GM12872 (cell line): Measurements from ENCODE around the gene SARM1.

Experiments
- TF ChIP-seq, protein P1 (sequence below): IDR thresholded peaks from 3 replicates; pipeline ENCODE4 v1.5.1; 2011; ENCODE audit warnings: low read depth, mild to moderate bottlenecking, low read length, moderate library complexity; ENCODE audit not compliant: insufficient read depth

Gene SARM1

DNA sequence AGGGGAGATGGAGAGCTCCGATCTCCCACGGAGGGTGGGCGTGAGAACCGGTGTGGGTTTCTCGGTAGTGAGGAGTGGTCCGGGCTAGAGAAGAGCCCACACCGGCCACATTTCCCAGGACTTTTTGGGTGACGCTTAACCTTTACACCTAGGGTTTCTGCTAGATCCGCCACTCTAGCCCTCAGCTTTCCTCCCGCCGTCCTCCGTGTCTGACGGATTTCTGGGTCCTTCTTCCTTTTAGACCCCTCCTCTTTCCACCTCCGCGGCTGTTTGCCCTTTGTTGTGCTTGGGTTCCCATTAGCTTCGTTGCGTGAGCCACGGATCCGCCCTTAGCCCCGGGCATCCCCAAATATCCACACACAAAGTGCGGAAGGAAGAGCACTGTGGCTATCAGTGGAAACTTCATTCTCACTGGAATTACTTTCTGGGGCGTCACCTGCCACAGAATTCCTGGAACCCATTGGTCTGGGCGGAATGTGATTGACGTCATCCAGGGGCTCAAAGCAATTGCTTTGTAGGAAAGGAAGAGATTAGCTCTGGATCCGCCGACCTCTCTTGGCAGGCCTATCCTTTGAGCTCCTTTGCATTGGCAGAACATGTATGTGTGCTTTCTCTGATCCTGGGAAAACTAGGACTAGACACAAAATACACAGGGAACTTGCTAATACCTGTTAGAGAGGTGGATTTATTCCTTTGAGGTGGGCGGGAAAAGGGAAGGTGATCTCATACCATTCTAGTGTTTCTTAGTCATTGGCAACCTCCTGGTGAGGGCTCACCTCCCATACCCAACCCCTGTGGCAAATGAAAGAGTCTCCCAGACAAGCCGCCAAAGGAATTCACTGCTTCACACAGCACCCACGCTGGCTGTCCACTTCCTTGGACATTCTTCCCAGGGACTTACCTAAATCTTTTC, 35.3 kb upstream of the SARM1 start:
- TF ChIP-seq, protein P1, sequence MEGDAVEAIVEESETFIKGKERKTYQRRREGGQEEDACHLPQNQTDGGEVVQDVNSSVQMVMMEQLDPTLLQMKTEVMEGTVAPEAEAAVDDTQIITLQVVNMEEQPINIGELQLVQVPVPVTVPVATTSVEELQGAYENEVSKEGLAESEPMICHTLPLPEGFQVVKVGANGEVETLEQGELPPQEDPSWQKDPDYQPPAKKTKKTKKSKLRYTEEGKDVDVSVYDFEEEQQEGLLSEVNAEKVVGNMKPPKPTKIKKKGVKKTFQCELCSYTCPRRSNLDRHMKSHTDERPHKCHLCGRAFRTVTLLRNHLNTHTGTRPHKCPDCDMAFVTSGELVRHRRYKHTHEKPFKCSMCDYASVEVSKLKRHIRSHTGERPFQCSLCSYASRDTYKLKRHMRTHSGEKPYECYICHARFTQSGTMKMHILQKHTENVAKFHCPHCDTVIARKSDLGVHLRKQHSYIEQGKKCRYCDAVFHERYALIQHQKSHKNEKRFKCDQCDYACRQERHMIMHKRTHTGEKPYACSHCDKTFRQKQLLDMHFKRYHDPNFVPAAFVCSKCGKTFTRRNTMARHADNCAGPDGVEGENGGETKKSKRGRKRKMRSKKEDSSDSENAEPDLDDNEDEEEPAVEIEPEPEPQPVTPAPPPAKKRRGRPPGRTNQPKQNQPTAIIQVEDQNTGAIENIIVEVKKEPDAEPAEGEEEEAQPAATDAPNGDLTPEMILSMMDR = no peak

DNA sequence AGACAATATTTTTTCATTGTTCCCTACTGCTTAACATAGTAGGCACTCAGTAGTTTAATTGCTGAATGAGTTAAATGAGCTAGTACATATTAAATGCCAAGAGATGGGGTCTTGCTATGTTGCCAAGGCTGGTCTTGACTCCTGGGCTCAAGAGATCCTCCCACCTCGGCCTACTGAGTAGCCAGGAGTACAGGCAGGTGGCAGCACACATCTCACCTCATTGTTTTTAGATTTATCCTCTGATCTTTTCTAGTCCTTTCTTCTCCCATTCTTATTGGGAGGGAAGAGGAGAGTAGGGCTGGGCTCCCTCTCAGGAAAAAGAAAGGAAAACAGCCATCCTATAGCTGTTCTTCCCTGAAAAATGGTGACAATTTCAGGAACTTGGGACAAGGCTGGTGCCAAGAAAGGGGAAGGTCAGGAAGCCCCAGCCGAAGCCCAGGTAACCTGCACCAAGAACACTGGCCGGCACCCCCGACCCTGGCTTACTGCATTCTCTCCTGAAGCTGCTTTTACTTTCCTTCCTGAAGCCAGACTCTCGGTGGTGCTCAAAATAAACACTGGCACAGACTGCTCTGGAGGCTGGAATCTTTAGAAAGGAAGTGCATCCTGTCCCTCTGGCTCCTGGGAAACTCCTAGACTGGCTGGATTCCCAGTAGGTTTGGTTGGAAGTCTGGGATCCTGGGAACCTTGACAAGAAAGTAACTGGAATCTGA, 33.3 kb upstream of the SARM1 start:
- TF ChIP-seq, protein P1 = no peak

DNA sequence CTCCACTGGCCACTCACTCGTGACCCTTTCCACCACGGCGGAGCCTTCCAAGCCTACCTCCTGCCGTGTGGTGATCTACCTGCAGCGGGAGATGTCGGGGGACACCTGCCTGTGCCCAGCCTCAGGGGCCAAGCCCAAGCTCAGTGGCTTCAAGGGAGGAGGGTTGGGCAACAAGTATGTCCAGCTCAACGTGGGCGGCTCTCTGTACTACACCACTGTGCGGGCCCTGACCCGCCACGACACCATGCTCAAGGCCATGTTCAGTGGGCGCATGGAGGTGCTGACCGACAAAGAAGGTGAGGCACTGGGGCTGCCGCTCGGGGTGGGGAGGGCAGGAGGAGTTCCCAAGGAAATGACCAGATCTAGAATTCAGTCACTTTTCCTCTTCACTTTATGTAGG, 32.1 kb upstream of the SARM1 start:
- TF ChIP-seq, protein P1 = no peak

DNA sequence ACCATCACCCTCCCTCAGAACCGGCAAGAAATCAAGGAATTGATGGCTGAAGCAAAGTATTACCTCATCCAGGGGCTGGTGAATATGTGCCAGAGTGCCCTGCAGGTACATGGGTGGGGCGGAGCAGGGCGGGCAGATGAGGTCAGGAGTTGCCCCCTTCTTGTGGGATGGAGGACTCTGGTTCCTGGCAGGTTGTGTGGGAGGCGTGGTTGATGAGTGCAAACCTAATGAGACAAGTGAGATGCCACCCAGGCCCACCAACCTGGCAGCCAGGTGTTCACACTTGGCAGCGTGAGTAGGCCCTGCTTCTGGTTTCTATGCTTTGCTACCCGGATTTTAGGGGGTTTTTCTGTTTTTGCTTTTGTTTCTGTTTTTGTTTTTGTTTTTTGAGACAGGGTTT, 31.1 kb upstream of the SARM1 start:
- TF ChIP-seq, protein P1 = no peak

DNA sequence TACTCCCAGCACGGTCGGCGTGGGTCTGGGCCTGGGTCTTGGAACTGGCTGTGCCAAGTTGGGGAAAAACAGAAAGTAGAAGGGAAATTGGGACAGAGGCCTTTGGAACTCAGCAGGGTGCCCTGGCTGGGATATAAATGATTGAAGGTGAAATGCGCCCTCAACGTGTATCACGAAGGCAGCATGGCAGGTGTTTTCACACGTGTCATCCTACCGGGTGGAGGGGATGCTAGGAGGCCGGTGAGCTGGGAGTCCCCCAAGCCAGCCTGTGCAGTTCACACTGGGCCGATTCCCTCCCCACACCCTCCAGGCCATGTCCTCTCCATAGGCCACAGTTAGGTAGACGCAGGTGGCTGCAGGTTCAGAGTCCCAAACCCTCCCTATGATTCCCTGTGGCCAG, 30.0 kb upstream of the SARM1 start:
- TF ChIP-seq, protein P1 = no peak

DNA sequence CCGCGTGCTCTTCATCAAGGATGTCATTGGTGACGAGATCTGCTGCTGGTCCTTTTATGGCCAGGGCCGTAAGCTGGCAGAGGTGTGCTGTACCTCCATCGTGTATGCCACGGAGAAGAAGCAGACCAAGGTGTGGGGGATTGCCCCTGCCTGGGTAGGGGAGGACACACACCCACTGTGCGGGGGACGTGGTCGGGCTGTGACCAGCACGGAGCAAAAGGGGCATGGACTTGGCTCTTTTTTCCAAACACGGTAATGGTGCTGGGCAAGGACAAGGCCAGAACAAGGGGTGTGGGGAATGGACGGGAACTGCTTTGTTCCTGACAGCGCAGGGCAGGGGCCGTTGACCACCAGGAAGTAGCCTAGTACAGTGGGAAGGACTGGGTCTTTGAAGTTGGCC, 29.2 kb upstream of the SARM1 start:
- TF ChIP-seq, protein P1 = no peak

DNA sequence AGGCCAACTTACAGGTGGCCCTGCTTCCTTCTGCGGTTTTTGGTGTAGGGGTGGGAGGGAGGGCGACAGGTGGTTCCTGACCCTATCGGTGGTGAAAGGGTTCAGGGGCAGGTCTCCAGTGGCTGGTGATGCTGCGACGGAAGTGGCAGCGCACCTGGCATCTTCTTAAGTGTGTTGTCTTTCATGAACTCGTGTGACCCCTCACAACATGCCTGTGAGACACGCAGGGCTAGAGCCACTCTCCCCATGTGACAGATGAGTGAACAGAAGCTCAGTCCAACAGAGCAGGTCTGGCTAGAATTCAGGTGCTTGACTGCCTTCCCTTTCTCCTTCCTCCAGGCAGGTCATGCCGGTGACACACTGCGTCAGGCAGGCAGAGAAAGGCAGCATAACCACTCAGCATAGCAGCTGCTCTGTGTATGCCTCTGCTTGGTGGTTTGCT, 28.0 kb upstream of the SARM1 start:
- TF ChIP-seq, protein P1 = no peak
